Fibroblast of the aortic adventitia (primary cell): ENCODE results near the gene DISP2. TPM values are rescaled to one million over a fixed set of nuclear protein-coding genes. Genes with fewer than 3 reads are reported as not detected.

Source experiments
- DNase-seq: peaks from one replicate; pipeline ENCODE4 v3.0.0-alpha.2; 2010; ENCODE audit warnings: low read depth
- H3K4me3 ChIP-seq: 2 replicates; pipeline ENCODE4 v1.5.1; 2011; ENCODE audit warnings: low read depth, mild to moderate bottlenecking, control low read depth, low read length, moderate library complexity
- CTCF ChIP-seq: IDR thresholded peaks from 2 replicates; pipeline ENCODE4 v1.5.1; 2011; ENCODE audit warnings: mild to moderate bottlenecking, low read length, control low read depth, inconsistent platforms; ENCODE audit not compliant: insufficient read depth
- total RNA-seq: library from RNA; depleted of rRNA; stranded (reverse); fragments of >200 nt; gene quantifications from 2 replicates; pipeline ENCODE4 v1.2.3, GENCODE V29; 2012; ENCODE audit warnings: low replicate concordance

DISP2 gene
- 0.08 and 0.36 TPM in 2 replicates for total RNA-seq

- no peak for TF ChIP-seq CTCF
- peak within 1 kb of the TSS; percentile 61 for H3K4me3 ChIP-seq
- peak; percentile 72 for DNase-seq
Observed at GRCh38 chr15:40357723-40358470, at the start of gene DISP2. TSS of gene DISP2 (plus strand) at chr15:40358219. CDS start at chr15:40358322, 103 bp downstream.

- DNase-seq = no peak
- TF ChIP-seq CTCF = no peak
- no peak overlapping the region for H3K4me3 ChIP-seq
Observed at GRCh38 chr15:40309344-40309862, 48.6 kb upstream of the DISP2 start.

- peak; percentile 70 for TF ChIP-seq CTCF
- H3K4me3 ChIP-seq = no peak overlapping the region
- DNase-seq = peak; percentile 44
Observed at GRCh38 chr15:40310001-40310959, 47.7 kb upstream of the DISP2 start.

- TF ChIP-seq CTCF = no peak
- no peak for DNase-seq
- no peak overlapping the region for H3K4me3 ChIP-seq
Observed at GRCh38 chr15:40310993-40311392, 47.0 kb upstream of the DISP2 start.

GRCh38 chr15:40312370-40313158, 45.5 kb upstream of the DISP2 start:
- H3K4me3 ChIP-seq = no peak overlapping the region
- DNase-seq = no peak
- no peak for TF ChIP-seq CTCF
